NCI-H446 treated with DMSO at 0.1 percent for 48 hours (cell line): ENCODE results near the gene DIDO1.
"Not testable (repeated sequence)": the region's sequence is repeated elsewhere in the genome, so short reads cannot be mapped to it uniquely, and the experiment has no call there.

Experiments used
- DNase-seq: peaks from one replicate; lab custom pipeline; 2025; lab: John Stamatoyannopoulos, UW

Gene DIDO1

DNA sequence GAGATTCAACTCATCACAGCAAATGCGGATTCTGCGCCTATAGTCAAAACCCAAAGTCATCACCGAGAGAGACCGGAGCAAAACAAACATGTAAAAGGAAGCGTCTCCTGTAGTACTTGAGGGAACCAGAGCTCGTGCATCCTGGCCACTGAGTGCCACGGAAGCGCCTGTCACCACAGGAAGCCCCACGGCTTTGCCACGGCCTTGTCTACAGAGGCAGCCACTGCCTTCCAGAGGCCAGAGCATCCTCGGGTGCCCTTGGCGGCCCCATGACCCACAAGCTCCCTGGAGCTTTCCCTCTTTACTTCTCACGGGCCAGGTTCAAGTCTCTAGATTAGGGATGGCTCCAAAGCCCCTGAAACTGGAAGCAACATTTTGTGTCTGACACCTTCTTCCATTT, 72.2 kb downstream of the DIDO1 start:
- no peak for DNase-seq

- not testable (repeated sequence) for DNase-seq
Measured at GRCh38 chr20:62853304-62853703, 73.0 kb downstream of the DIDO1 start.

DNA sequence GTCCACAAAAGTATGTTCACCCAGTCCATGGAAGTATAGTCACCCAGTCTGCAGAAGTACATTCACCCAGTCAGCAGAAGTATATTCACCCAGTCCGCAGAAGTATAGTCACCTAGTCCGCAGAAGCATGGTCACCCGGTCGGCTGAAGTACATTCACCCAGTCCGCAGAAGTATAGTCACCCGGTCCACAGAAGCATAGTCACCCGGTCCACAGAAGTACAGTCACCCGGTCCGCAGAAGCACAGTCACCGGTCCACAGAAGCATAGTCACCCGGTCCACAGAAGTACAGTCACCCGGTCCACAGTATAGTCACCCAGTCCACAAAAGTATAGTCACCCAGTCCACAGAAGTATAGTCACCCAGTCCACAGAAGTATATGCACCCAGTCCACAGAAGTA, 73.5 kb downstream of the DIDO1 start:
- no peak for DNase-seq

GRCh38 chr20:62852196-62852595, 74.1 kb downstream of the DIDO1 start:
- no peak for DNase-seq

- DNase-seq, result no peak
Measured at GRCh38 chr20:62850333-62850974, 75.9 kb downstream of the DIDO1 start.

DNA sequence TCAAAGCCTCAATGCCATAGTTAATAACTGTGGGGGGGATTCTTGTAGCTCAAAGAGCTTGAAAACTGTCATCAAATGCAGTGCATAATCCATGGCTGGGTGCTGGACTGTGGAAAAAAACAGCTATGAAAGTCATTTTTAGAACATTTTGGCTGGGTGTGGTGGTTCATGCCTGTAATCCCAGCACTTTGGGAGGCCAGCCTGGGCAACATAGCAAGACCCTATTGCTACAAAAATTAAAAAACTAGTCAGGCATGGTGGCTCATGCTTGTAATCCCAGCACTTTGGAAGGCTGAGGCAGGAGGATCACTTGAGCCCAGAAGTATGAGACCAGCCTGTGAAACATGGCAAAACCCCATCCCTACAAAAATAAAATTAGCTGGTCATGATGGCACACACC, 76.9 kb downstream of the DIDO1 start:
- no peak for DNase-seq

GRCh38 chr20:62848917-62849316, 77.4 kb downstream of the DIDO1 start:
- not testable (repeated sequence) for DNase-seq

GRCh38 chr20:62846166-62846890, 80.0 kb downstream of the DIDO1 start:
- no peak for DNase-seq

GRCh38 chr20:62845416-62846160, 80.7 kb downstream of the DIDO1 start:
- DNase-seq, result no peak

DNA sequence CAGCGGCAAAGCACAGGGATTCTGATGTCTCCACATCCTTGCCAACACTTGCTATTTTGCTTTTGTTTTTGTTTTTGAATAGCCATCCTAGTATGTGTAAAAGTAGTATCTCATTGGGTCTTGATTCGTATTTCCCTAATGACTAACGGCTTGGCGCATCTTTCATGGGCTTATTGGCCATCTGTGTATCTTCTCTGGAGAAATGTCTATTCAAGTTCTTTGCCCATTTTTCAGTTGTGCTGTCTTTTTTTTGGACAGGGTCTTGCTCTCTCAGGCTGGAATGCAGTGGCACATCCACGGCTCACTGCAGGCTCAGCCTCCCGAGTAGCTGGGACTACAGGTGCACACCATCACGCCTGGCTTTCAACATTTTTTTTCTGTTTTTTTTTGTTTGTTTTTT, 82.1 kb downstream of the DIDO1 start:
- no peak for DNase-seq

DNA sequence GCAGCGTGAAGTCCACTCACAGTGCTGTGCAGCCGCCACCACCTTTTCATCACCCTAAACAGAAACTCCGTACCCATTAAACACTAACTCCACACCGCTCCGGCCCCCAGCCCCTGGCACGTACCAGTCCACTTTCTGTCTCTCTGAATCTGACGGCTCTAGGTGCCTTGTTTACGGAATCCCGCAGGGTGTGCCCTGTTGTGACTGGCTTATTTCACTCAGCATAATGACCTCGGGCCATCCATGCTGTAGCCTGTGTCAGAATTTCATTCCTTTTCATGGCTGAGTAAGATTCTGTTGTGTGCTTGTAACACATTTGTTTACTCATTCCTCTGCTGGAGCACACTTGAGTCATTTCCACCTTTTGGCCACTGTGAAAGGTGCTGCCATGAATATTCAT, 82.6 kb downstream of the DIDO1 start:
- DNase-seq, result no peak

DNA sequence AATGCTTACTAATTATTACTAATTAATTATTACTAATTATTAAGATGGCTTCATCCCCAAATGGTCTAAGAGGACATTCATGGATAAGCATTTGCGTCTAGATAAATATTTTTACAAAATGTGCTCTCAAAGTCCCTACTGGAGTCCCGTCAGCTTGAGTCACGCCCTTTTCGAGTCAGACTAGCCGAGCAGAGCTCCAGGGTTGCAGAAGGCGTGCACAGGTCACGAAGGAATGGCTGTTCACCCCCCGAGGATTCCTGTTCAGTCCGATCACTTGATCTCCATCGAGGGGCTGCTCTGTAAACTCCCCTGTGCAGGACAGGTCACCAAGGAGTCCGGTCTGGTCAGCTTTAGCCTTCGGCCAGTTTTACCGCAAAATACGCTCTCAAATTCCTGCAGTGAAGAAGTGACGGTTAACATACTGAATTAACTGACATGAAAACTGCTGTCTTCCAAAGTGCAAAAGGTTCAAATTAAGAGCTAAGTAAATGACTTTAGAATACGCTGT, 84.5 kb downstream of the DIDO1 start:
- DNase-seq, result no peak

DNA sequence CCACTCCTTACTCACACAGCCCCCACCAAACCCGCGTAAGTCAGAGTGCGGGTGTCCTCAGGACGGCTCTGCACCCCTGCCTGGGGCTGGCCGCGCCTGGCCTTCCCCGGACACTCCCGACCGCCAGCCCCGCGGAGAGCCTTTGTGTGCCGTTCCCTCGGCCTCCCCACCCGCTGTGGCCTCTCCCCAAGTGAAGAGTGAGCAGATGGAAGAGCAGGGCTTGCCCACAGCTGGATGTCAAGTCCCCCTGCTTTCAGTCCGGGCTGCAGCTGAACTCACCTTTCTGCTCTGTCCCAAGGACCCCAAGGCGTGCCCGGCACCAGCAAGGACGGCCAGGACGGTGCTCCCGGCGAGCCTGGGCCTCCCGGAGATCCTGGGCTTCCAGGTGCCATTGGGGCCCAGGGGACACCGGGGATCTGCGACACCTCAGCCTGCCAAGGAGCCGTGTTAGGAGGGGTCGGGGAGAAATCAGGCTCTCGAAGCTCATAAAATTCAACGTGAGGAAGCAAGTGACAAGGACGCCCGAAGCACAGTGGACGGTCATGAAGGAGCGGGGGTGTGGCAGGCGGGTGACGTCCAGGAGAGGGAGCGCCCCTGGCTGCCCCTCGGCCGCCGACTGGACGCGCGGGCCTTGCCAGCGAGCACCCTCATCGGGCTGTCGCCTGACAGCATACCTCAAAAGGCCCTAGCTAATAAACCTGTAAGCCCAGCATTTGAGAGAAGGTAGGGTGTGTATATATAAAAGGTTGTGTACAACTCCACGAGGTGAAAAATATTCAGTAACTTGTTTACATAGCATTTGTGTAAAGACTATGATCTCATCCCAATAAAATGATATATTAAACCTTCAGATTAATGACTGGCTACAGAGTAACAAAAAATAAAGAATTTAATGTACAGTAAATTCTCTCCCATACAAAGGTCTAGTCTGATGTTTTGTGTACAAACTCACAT, 85.8 kb downstream of the DIDO1 start:
- no peak for DNase-seq

DNA sequence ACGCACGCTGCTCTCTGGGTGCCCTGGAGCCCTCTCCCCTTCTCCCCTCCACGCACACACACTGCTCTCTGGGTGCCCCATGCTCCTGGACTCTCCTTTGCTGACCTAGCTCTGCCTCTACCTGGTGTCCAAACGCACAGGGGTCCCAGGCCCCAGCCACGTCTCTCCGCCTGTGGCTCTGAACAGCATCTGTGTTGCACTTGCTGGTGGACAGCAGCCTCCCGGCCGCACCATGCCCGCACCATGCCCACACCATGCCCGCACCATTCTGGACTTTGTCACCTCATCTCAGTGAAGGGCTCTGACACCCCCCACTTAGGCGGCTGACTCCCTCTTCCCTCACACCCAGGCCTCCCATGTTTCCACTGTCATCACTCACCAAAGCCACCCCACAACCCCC, 86.5 kb downstream of the DIDO1 start:
- no peak for DNase-seq

DNA sequence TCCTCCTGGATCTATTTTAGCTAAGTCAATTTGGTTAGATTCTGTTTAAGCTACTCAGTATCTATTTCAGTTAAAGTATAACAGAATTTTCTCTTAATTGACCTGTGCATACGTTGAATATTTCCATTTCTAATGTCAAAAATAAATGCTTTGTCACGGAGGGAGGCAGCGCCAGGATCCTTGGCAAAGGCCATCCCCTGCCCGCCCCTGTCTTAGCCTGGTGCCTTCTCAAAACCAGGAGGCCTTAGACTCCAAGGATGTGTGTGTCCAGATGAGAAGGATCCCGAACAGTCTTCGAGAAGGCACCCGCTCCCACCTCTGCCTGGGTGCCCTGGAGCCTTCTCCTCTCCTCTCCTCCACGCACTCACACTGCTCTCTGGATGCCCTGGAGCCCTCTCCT, 87.0 kb downstream of the DIDO1 start:
- no peak for DNase-seq

GRCh38 chr20:62838128-62838891, 88.0 kb downstream of the DIDO1 start:
- DNase-seq, result no peak

DNA sequence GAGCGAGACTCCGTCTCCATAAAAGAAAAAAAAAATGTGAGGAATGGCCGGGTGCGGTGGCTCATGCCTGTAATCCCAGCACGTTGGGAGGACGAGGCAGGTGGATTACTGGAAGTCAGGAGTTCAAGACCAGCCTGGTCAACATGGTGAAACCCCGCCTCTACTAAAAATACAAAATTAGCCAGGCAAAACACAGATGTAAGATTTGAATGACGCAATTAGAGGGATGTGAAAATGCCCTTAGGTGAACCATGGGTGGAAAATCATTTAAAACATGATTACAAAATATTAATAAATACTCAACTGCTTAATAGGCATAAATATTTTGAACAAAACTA, 88.5 kb downstream of the DIDO1 start:
- no peak for DNase-seq

GRCh38 chr20:62836967-62837490, 89.3 kb downstream of the DIDO1 start:
- no peak for DNase-seq

- DNase-seq, result no peak
Measured at GRCh38 chr20:62835931-62836861, 90.1 kb downstream of the DIDO1 start.
